HUDEP-2 (cell line): ENCODE measurements around the gene ZFHX3.

Experiments used
- DNase-seq, 76 experiments: peaks; one replicate each; lab custom pipeline; 2025; ENCODE audit not compliant: unreplicated experiment in 76 of 76; lab: John Stamatoyannopoulos, UW

ZFHX3 gene

GRCh38 chr16:72785886-72786285 lies 262.0 kb downstream of the ZFHX3 start:
- no peak for DNase-seq

GRCh38 chr16:72785171-72785570 lies 262.8 kb downstream of the ZFHX3 start:
- DNase-seq, result no peak

GRCh38 chr16:72783716-72784318 lies 264.1 kb downstream of the ZFHX3 start:
- no peak for DNase-seq

GRCh38 chr16:72769876-72770275 lies 278.1 kb downstream of the ZFHX3 start:
- DNase-seq, result no peak

DNA sequence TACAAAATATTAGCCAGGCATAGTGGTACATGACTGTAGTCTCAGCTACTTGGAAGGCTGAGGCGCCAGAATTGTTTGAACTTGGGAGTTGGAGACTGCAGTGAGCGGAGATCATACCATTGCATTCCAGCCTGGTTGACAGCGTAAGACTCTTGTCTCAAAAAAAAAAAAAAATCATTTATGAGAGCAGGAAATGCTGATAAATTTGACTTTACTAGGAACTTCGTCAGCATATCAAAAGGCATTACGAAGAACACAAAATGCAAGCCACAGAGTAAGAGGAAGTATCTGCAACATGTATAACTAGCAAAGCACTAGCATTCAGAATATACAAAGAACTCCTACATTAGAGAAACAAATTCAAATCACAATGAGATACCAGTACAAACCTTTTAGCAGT lies 279.3 kb downstream of the ZFHX3 start:
- no peak for DNase-seq

GRCh38 chr16:72766506-72766905 lies 281.4 kb downstream of the ZFHX3 start:
- no peak for DNase-seq

DNA sequence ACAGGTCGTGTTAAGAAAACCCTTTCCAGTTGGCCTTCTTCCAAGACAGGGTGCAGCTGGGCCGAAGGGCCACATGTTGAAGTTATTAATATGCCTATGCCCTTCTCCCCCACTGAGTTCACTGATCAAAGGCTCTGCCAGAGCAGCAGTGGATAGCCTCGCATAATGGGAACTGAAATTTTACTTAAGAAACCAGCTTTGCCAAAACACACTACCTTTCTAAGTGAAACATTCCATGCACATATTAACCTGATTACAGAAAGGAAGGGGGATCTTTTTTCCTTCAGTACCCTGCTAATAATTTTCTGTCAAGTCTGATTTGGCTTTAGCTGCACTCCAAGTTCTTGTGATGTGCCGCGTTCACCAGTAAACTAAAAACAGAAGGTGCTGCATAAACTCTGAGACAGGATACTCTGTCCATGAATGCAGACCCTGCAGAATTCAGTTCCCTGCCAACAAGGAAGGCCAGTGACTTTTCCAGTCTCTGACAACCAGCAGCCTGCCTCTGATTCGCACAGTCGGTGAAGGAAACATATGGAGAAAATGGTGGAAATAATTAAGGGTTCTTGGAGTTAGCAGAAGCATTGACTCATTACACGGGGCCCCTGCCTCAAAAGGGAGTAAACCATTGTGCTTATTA lies 283.8 kb downstream of the ZFHX3 start:
- DNase-seq, result no peak

- no peak for DNase-seq
These were observed 287.3 kb downstream of the ZFHX3 start for GRCh38 chr16:72760581-72760980.

GRCh38 chr16:72753881-72754280 lies 294.0 kb downstream of the ZFHX3 start:
- no peak for DNase-seq

DNA sequence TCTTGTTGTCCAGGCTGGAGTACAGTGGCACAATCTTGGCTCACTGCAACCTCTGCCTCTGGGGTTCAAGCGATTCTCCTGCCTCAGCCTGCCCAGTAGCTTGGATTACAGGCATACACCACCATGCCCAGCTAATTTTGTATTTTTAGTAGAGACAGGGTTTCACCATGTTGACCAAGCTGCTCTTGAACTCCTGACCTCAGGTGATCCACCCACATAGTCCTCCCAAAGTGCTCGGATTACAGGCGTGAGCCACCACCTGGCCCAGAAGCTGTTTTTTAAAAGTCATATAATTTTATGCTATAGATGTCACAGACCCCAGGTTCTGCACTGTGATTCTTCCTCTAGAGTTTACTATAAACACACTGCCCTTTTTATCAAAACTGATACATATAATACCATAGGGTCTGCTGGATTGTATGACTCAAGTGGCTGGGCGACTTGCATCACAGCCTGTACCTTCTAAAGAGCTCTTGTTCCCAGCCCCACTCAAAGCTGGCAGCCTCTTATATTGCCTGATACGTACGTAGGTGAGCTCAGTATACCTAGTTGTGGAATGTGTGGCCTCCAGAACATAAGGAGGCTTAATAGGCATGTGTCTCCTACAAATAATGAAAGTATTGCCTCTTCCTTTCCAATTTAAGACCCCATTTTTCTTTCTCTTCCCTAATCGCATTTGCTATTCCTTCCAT lies 295.8 kb downstream of the ZFHX3 start:
- no peak for DNase-seq

- DNase-seq, result no peak
These were observed 296.9 kb downstream of the ZFHX3 start for GRCh38 chr16:72751076-72751475.

GRCh38 chr16:72749091-72749490 lies 298.8 kb downstream of the ZFHX3 start:
- DNase-seq, result no peak

DNA sequence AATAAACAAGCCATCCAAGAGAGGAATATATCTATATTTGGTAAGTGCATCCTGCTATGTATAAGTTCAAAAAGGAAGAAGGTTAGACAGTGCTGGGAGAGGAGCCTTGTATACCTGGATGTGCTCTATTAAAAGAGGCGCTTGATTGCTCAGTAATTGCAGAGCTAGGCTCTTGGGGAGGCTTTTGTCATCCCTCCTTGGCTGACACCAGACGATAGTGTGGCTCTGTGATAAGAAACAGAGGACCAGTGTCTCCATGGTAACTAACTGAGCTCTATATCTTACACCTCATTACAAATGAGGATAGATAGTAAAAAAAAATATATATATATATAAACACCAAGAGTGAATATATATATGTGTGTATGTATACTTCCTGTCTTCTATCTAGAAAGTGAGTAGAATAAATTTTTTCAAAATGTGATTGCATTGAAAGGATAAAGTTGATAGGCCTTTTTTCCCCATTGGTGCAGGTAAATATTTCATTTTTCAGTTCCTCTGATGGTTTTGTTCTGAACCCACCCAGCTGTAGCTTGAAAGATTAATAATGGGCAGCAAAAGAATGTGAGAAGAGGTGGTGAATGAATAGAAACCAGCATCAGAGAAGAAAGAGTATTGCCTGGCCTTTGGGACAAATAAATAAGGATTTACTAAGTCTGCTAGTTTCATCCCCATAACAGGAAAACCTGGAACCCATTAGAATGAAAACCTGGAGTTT lies 303.7 kb downstream of the ZFHX3 start:
- DNase-seq, result no peak

DNA sequence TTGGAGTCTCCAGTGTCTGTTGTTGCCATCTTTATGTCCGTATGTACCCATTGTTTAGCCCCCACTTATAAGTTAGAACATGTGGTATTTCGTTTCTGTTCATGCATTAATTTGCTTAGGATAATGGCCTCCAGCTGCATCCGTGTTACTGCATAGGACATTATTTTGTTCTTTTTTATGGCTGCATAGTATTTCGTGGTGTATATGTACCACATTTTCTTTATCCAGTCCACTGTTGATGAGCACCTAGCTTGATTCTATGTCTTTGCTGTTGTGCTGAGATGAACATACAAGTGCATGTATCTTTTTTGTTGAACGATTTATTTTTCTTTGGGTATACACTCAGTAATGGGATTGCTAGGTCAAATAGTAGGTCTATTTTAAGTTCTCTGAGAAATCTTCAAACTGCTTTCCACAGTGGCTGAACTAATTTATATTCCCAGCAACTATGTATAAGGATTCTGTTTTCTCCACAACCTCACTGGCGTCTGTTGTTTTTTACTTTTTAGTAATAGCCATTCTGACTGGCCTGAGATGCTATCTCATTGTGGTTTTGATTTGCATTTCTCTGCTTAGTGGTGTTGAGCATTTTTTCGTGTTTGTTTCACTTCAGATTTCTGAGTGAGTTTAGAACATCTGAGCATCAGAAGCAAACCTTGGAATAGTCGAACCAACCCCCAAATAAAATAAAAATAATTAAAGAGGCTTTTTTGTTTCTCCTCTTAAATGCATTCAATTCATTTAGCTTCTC lies 304.7 kb downstream of the ZFHX3 start:
- DNase-seq, result no peak

GRCh38 chr16:72740347-72740746 lies 307.6 kb downstream of the ZFHX3 start:
- no peak for DNase-seq

DNA sequence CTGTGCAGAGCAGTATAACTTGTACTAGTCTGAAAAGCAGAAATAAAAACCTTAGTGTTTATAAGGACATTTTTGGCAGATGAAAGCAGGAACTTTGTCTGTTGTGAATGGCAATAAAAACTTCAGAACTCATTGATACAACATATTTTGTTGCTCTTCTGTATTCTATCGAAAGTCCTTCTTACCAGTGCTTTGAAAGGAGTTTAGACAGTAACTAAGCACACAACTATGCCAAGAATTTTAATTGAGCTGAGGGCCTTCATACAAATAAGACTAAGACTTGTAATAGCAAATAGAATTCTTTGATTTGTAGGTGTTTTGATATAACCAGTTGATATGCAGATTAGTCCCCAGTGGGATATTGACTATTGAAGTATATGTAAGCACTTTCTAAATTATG lies 308.4 kb downstream of the ZFHX3 start:
- DNase-seq, result no peak

DNA sequence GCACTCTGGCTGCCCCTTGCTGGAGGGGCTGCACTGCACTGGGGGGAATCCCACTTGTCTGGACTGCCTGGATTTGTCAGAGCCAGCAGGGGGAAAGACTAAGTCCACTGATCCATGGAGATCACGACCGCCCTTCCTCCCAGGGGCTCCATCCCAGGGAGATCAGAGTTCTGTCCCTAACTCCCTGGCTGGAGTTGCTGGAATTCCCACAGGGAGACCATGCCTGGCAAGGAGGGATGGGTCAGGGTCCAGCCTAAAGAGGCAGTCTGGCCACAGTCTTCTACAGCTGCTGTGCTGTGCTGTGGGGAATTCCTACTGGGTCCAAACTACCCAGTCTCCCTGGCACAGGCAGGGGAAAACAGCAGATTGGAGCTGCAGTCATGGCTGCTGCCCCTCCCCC lies 311.9 kb downstream of the ZFHX3 start:
- no peak for DNase-seq
